Adrenal gland (tissue), 12 donors: ENCODE results near the gene CRHR1. TPM values are rescaled to one million over a fixed set of nuclear protein-coding genes. Genes with fewer than 3 reads are reported as not detected.
"Not testable (repeated sequence)": the region's sequence is repeated elsewhere in the genome, so short reads cannot be mapped to it uniquely, and the experiment has no call there.

Experiments
- DNase-seq, 7 donors: peaks; one replicate each; pipeline ENCODE4 v3.0.0-alpha.2; 2019 to 2020
- H3K27ac ChIP-seq, 5 donors: fragments of 200-600 bp; sonication (generic) in 4 of 5; 1 replicate in 3 of 5; 2 replicates in 2 of 5; pipeline versions ENCODE4 v1.5.1 to v1.8.0; 2016 to 2020; ENCODE audit warnings: mild to moderate bottlenecking in 1 of 5
- H3K27me3 ChIP-seq: fragments of 200-600 bp; 2 replicates; pipeline ENCODE4 v1.8.0; 2021
- H3K36me3 ChIP-seq, 2 donors: fragments of 200-600 bp; replicated peaks in 1 of 2; 1 replicate in 1 of 2; 2 replicates in 1 of 2; pipeline versions ENCODE4 v1.5.1 to v1.8.0; 2018 to 2022
- H3K4me1 ChIP-seq, 2 donors: fragments of 200-600 bp; replicated peaks in 1 of 2; 1 replicate in 1 of 2; 2 replicates in 1 of 2; pipeline versions ENCODE4 v1.5.1 to v1.8.0; 2018 to 2021
- H3K4me3 ChIP-seq, 4 donors: fragments of 200-600 bp; sonication (generic) in 3 of 4; one replicate each; pipeline ENCODE4 v1.5.1; 2016 to 2018
- H3K9me3 ChIP-seq, 3 donors: fragments of 200-600 bp; sonication (generic) in 1 of 3; replicated peaks in 1 of 3; 1 replicate in 2 of 3; 2 replicates in 1 of 3; pipeline versions ENCODE4 v1.5.1 to v1.8.0; 2016 to 2021
- POLR2A ChIP-seq, 2 donors: fragments of 450-650 bp; IDR thresholded peaks; one replicate each; pipeline ENCODE4 v1.6.1; 2017; ENCODE audit warnings: antibody characterized with exemption in 2 of 2, mild to moderate bottlenecking in 2 of 2, moderate library complexity in 1 of 2
- WGBS, 4 donors: extraction: QIAGEN DNeasy Blood & Tissue Kit in 2 of 4; methylation state at CpG; one replicate each; pipeline versions ENCODE4 v1.1.5 to v1.1.7; 2013 to 2017; 5-methylcytosine and 5-hydroxymethylcytosine counted together
- intact Hi-C, 2 donors: fragments of 100-400 bp; cut with DNase I; formaldehyde crosslinking; loops; one replicate each; pipeline versions ENCODE4 v1.14.1 to v1.15.0; 2022 to 2023
- polyA plus RNA-seq, 3 donors: library from polyadenylated mRNA; stranded (reverse); fragments of 200-250 nt in 2 of 3; fragments of 350-450 nt in 1 of 3; fragmentation: Illumina TruSeq in 1 of 3; extraction: RNeasy Lipid Tissue Mini Kit (QIAGEN cat#74804) in 1 of 3; gene quantifications; one replicate each; pipeline ENCODE4 v1.2.3, GENCODE V29; 2013 to 2014
- total RNA-seq, 9 donors: library from RNA; depleted of rRNA in 4 of 9; stranded (reverse); fragments of >200 nt in 4 of 9; fragments of 120-200 nt in 1 of 9; fragmentation: NEBNext Ultra II Directional in 1 of 9; extraction: Animal tissue kit (Norgen Biotek cat#: 25700) in 1 of 9; gene quantifications; one replicate each; pipeline versions ENCODE4 v1.1.0 to v1.2.4, GENCODE V29; 2013 to 2023
- TF ChIP-seq, protein P1 (sequence below), 6 experiments: fragments of 450-650 bp in 4 of 6; fragments of 200-600 bp in 2 of 6; sonication (generic) in 1 of 6; IDR thresholded peaks; 1 replicate in 5 of 6; 2 replicates in 1 of 6; pipeline versions ENCODE4 v1.5.1 to v1.8.0; 2016 to 2021; ENCODE audit warnings: antibody characterized with exemption in 6 of 6, mild to moderate bottlenecking in 2 of 6, moderate library complexity in 1 of 6
- donor health status: healthy with polysubstance abuse.
- donor health status: Bipolar disorder and iron deficiency.
- donor health status: DM: yes; HTN: yes; CAD: no.
- donor health status: DM: no; HTN: no; CAD: no.
- donor health status: DM: no; HTN: no; CAD: no.
- donor health status: DM: yes; HTN: yes; CAD: no.

Gene CRHR1
- total and polyA plus RNA-seq, 12 donors: 0.27 TPM; not detected in 11

DNA sequence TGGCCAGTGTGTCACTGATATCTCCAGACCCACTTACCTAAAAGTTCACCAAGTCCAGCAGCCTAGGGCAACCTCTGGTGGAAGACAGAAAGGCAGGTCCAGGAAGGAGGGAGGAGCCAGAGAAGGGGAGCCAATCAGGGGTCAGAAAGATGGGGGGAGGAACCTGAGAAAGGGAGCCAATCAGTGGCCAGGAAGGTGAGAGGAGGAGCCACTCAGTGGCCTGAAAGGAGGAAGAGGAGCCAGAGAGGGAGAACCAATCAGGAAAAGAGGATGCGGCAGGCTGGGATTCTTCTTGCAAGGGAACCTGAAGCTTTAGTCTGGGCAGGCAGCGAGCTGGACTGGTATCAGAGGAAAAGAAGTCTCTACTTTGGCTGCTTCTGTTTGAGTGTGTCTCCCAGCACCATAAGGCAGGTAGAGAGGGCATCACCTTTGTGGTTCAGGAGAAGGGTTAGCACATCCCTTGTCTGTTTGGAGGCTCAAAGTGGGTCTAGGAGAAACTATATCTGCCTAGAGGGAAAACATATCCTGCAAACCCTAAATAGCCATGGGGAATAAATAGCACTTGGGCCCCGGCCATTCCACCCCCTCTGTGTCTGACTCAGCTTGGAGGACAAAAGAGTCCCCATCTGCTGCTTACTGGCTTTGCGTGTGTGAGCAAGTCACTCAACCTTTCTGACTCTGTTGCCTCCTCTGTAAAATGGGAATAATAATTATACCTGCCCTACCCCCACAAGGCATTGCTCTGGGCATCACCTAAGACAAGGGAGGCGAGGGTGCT lies 43.4 kb upstream of the CRHR1 start:
- WGBS, 4 donors: 44 to 62% (median 61%) methylated on average over 3 to 5 of the region's 5 CpGs
- Histone ChIP-seq H3K27ac (no peak overlapping the region), H3K9me3 (no peaks in the 10 kb centered on the region), H3K4me1 (no peaks in the 10 kb centered on the region), H3K36me3 (no peaks in the 10 kb centered on the region), H3K4me3 (no peak overlapping the region), H3K27me3 (no peaks in the 10 kb centered on the region)
- intact Hi-C loops: no loop called here
- TF ChIP-seq POLR2A (IDR thresholded peaks at IDR 0.05): no peak
- TF ChIP-seq, protein P1, sequence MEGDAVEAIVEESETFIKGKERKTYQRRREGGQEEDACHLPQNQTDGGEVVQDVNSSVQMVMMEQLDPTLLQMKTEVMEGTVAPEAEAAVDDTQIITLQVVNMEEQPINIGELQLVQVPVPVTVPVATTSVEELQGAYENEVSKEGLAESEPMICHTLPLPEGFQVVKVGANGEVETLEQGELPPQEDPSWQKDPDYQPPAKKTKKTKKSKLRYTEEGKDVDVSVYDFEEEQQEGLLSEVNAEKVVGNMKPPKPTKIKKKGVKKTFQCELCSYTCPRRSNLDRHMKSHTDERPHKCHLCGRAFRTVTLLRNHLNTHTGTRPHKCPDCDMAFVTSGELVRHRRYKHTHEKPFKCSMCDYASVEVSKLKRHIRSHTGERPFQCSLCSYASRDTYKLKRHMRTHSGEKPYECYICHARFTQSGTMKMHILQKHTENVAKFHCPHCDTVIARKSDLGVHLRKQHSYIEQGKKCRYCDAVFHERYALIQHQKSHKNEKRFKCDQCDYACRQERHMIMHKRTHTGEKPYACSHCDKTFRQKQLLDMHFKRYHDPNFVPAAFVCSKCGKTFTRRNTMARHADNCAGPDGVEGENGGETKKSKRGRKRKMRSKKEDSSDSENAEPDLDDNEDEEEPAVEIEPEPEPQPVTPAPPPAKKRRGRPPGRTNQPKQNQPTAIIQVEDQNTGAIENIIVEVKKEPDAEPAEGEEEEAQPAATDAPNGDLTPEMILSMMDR (IDR thresholded peaks at IDR 0.05): no peak
- DNase-seq: peak in 3 of 7 donors; percentile 14 to 23 (median 18)

DNA sequence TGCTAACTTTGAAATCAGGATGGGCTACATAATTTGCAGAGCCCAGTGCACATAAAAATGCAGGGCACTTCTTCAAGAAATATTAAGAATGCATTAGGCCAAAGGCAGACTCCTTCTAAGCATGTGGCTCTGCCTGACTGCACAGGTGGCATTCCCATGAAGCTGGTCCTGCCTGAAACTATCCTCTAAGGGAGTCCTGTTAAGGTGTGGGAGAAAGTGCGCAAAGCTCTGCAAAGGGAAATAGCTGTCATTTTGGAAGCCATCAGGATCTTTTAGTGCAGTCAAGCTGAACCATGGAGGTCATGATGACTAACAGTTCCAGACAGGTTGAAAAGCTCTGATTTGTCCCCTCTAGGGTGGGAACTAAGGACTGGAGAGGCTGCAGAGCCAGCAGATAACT lies 41.9 kb upstream of the CRHR1 start:
- H3K27ac ChIP-seq: no peak overlapping the region
- no peaks in the 10 kb centered on the region for H3K4me1 ChIP-seq
- intact Hi-C loops: no loop called here
- no peaks in the 10 kb centered on the region for H3K36me3 ChIP-seq
- H3K27me3 ChIP-seq: peaks cover 6% of the 10 kb centered on the region
- TF ChIP-seq, protein P1 (IDR thresholded peaks at IDR 0.05): no peak
- no peak for TF ChIP-seq POLR2A (IDR thresholded peaks at IDR 0.05)
- H3K9me3 ChIP-seq: no peaks in the 10 kb centered on the region
- WGBS, 4 donors: 74 to 91% (median 87%) methylated on average over 1 of the region's 1 CpG
- no peak overlapping the region for H3K4me3 ChIP-seq
- DNase-seq: no peak

DNA sequence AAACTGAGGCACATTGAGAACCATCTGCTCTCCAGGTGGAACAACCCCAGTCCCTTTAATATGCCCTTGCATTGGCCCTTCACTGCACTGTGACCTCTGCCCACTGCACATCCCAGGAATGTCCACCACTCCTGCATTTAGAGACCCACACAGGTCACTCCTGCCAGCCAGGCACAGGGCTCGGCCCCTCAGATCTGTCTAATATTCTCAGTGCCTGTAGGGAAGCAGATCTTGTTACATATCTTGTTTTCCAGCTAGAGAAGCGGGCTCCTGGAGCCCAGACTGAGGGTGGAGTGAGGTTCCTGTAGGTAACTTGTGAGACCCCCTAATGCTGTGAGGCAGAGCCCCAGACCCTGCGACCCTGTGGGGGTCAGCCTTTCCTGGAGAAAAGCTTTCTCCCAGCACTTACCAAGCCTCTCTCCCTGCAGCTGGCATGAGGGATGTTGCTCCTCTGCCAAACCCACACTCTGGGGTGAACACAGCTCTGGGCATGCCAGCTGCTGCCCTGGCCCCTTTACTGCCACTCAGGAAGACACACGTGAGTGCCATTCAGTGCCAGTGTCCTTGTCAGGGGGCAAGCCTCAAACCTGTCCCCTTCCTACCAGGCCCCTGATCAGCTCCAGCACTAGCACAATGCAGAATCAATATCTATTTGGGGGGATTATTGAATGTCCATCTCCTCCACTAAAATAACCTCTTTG lies 40.3 kb upstream of the CRHR1 start:
- H3K27me3 ChIP-seq: peaks cover 6% of the 10 kb centered on the region

DNA sequence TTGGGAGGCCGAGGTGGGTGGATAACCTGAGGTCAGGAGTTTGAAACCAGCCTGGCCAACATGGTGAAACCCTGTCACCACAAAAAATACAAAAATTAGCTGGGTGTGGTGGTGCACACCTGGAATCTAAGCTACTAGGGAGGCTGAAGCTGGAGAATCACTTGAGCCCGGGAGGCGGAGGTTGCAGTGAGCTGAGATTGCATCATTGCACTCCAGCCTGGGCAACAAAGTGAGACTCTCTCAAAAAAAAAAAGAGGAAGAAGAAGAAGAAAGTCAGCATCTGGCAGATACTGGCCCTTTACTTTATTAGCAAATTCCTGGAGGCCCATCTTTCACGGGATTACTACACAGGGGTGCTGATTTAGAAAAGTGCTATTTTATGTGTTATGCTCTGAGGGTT lies 39.3 kb upstream of the CRHR1 start:
- not testable (repeated sequence) for DNase-seq
- 65 to 84% (median 75%) methylated on average over 4 of the region's 4 CpGs for WGBS, 4 donors

More for the DNA sequence above, 40.3 kb upstream of the CRHR1 start:
- 59 to 100% (median 63%) methylated on average over 1 to 4 of the region's 4 CpGs for WGBS, 4 donors
- intact Hi-C loops: no loop called here
- Histone ChIP-seq H3K27ac (no peak overlapping the region), H3K36me3 (no peaks in the 10 kb centered on the region), H3K4me1 (no peaks in the 10 kb centered on the region), H3K4me3 (no peak overlapping the region), H3K9me3 (no peaks in the 10 kb centered on the region)
- DNase-seq: no peak
- TF ChIP-seq, protein P1 (IDR thresholded peaks at IDR 0.05): no peak
- TF ChIP-seq POLR2A (IDR thresholded peaks at IDR 0.05): no peak

More for the DNA sequence above, 39.3 kb upstream of the CRHR1 start:
- H3K27ac ChIP-seq, H3K4me1 ChIP-seq, intact Hi-C loops, H3K36me3 ChIP-seq, H3K4me3 ChIP-seq, H3K9me3 ChIP-seq, H3K27me3 ChIP-seq: not testable (repeated sequence)
